ENCODE results near the gene BAZ2B.

GRCh38 chr2:159322419-159322818 lies 293.9 kb downstream of the BAZ2B start:
- TF ChIP-seq, protein P1, sequence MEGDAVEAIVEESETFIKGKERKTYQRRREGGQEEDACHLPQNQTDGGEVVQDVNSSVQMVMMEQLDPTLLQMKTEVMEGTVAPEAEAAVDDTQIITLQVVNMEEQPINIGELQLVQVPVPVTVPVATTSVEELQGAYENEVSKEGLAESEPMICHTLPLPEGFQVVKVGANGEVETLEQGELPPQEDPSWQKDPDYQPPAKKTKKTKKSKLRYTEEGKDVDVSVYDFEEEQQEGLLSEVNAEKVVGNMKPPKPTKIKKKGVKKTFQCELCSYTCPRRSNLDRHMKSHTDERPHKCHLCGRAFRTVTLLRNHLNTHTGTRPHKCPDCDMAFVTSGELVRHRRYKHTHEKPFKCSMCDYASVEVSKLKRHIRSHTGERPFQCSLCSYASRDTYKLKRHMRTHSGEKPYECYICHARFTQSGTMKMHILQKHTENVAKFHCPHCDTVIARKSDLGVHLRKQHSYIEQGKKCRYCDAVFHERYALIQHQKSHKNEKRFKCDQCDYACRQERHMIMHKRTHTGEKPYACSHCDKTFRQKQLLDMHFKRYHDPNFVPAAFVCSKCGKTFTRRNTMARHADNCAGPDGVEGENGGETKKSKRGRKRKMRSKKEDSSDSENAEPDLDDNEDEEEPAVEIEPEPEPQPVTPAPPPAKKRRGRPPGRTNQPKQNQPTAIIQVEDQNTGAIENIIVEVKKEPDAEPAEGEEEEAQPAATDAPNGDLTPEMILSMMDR (IDR thresholded peaks at IDR 0.05), result no peak
- TF ChIP-seq EZH2phosphoT487 (IDR thresholded peaks at IDR 0.05; ENCODE audit: borderline replicate concordance, low read depth), result no peak
- TF ChIP-seq, protein P2, sequence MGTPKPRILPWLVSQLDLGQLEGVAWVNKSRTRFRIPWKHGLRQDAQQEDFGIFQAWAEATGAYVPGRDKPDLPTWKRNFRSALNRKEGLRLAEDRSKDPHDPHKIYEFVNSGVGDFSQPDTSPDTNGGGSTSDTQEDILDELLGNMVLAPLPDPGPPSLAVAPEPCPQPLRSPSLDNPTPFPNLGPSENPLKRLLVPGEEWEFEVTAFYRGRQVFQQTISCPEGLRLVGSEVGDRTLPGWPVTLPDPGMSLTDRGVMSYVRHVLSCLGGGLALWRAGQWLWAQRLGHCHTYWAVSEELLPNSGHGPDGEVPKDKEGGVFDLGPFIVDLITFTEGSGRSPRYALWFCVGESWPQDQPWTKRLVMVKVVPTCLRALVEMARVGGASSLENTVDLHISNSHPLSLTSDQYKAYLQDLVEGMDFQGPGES (IDR thresholded peaks at IDR 0.05; ENCODE audit: low read depth, low read length), result no peak
- no peak for TF ChIP-seq CHD2 (IDR thresholded peaks at IDR 0.05; ENCODE audit: low read length, partially characterized antibody)
- no peak for TF ChIP-seq TAF1 (IDR thresholded peaks at IDR 0.05; ENCODE audit: borderline replicate concordance, low read depth, low read length)
